PFSK-1 (cell line): ENCODE data around the gene C22orf39.

Source experiments
- FOXP2 ChIP-seq: optimal IDR thresholded peaks from 2 replicates; pipeline ENCODE3; 2011; ENCODE audit warnings: borderline replicate concordance, control low read depth, inconsistent platforms; ENCODE audit not compliant: insufficient read depth; ENCODE audit errors: extremely low read length, extremely low read depth
- POLR2AphosphoS5 ChIP-seq: IDR thresholded peaks from 2 replicates; pipeline ENCODE4 v1.6.1; 2012; ENCODE audit warnings: low read depth, mild to moderate bottlenecking, control low read depth, low read length, moderate library complexity
- REST ChIP-seq, 2 experiments: IDR thresholded peaks; 2 replicates each; pipeline versions ENCODE4 v1.6.1 to v1.8.0; 2011 to 2012; ENCODE audit warnings: low read depth in 2 of 2, low read length in 2 of 2, control low read depth in 1 of 2, inconsistent platforms in 1 of 2, mild to moderate bottlenecking in 1 of 2, moderate library complexity in 1 of 2; ENCODE audit not compliant: insufficient read depth in 1 of 2
- SIN3A ChIP-seq: IDR thresholded peaks from 2 replicates; pipeline ENCODE4 v1.6.1; 2012; ENCODE audit warnings: mild to moderate bottlenecking, low read length, moderate library complexity, borderline replicate concordance; ENCODE audit not compliant: insufficient read depth
- TAF1 ChIP-seq: IDR thresholded peaks from 2 replicates; pipeline ENCODE4 v1.6.1; 2012; ENCODE audit warnings: low read length, control low read depth, borderline replicate concordance; ENCODE audit not compliant: insufficient read depth

Gene C22orf39

DNA sequence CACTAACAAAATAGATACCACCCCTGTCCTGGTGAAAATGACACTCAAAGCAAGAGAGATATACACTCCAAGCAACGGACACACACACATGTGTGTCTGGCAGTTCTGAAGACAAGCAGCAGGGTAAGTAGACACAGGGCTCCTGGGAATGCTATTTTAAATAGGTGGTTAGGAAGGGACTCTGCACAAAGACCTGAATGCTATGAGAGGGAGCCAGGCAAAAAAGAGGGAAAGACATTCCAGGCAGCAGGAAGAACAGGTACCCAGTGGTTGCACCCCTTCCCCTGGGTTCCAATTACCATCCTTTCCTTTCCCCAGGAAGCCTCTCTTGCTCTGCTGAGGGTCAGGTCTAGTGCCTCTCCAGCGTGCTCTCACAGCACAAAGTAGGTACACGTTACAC is 28.5 kb upstream of the C22orf39 start:
- TF ChIP-seq POLR2AphosphoS5 (no peak), TAF1 (no peak), SIN3A (no peak), REST (IDR thresholded peaks at IDR 0.05; ENCODE audit: insufficient read depth in 1 of 2, low read depth in 2 of 2, low read length in 2 of 2) (no peak), FOXP2 (no peak)

DNA sequence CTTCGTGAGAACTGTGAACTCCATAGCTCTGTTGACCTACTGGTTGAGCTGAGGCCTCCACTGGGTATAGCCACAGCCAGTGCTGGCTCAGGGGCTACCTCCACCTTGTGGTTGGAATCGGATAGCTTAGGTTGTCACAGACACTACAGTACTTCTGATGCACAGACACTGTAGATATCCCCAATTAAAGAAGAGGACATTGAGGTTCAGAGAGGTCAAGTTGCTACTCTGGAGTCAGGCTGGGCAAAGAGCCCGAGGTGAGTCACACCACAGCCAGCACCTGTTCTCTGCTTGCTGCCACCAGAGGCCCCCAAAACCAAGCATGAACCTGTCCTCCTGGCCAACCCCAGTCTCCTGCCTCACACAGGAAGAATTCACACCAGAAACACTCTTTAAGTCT is 26.1 kb upstream of the C22orf39 start:
- no peak for TF ChIP-seq FOXP2
- no peak for TF ChIP-seq REST (IDR thresholded peaks at IDR 0.05; ENCODE audit: insufficient read depth in 1 of 2, low read depth in 2 of 2, low read length in 2 of 2)
- TF ChIP-seq SIN3A: no peak
- no peak for TF ChIP-seq TAF1
- no peak for TF ChIP-seq POLR2AphosphoS5

GRCh38 chr22:19472233-19472632 is 24.7 kb upstream of the C22orf39 start:
- TF ChIP-seq REST (IDR thresholded peaks at IDR 0.05; ENCODE audit: insufficient read depth in 1 of 2, low read depth in 2 of 2, low read length in 2 of 2): no peak
- no peak for TF ChIP-seq POLR2AphosphoS5
- TF ChIP-seq FOXP2: no peak
- TF ChIP-seq SIN3A: no peak
- no peak for TF ChIP-seq TAF1

DNA sequence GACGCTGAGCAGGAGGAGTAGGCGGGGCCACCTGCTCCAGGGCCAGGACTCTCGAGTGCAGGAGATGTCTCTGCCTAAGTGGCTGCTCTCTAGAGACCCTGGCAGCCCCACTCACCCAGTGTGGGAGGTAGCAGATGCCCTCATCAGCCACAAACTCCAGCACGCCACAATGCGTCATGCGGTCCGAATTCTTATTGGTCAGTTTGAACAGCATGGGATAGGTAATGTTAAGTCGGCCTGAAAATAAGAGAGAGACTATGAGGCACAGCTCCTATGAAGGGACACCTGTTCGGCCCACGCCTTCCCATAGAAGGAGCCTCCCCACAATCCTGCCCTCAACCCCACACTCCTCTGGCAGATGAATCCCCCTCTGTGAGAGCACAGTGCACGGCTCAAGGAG is 24.1 kb upstream of the C22orf39 start:
- no peak for TF ChIP-seq FOXP2
- TF ChIP-seq REST (IDR thresholded peaks at IDR 0.05; ENCODE audit: insufficient read depth in 1 of 2, low read depth in 2 of 2, low read length in 2 of 2): no peak
- TF ChIP-seq TAF1: no peak
- TF ChIP-seq POLR2AphosphoS5: no peak
- TF ChIP-seq SIN3A: no peak

GRCh38 chr22:19470010-19470409 is 22.5 kb upstream of the C22orf39 start:
- no peak for TF ChIP-seq POLR2AphosphoS5
- TF ChIP-seq TAF1: no peak
- no peak for TF ChIP-seq FOXP2
- TF ChIP-seq SIN3A: no peak
- no peak for TF ChIP-seq REST (IDR thresholded peaks at IDR 0.05; ENCODE audit: insufficient read depth in 1 of 2, low read depth in 2 of 2, low read length in 2 of 2)
